GM18517 (cell line): ENCODE data around the gene AMY1B.
"Not testable (repeated sequence)": the region's sequence is repeated elsewhere in the genome, so short reads cannot be mapped to it uniquely, and the experiment has no call there.

Experiments
- ATAC-seq: cut with Tn5 transposase; IDR thresholded peaks from one replicate; pipeline ENCODE4 v1.9.1; 2021; ENCODE audit warnings: mild to moderate bottlenecking, moderate library complexity; ENCODE audit not compliant: unreplicated experiment

AMY1B gene

DNA sequence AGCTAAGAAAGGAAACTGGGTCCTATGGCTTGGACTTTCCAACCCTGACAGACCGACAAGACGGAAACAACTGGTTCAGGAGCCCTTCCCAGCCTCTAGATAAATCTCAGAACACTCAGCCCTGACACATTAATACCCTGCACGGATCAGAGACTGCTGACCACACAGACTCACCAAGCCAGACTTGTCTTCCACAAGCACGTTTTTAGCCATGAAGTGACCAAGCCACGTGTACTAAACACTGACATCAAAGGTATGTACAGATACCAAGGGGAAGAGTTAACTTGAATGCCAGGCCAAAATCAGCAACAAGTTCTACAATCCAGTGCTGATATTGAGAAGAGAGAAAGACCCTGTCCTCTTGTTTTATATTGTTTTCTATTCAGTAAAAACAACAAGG, at the start of gene AMY1B:
Gene AMY1B, minus strand, starts transcription at position 101 of the 400 bp plus-strand sequence. CDS start 571 bp downstream, outside the sequence.
- ATAC-seq = not testable (repeated sequence)

- not testable (repeated sequence) for ATAC-seq
Observed at GRCh38 chr1:103745040-103745439, 49.0 kb upstream of the AMY1B start.

GRCh38 chr1:103744449-103744848, 48.4 kb upstream of the AMY1B start:
- ATAC-seq = not testable (repeated sequence)

DNA sequence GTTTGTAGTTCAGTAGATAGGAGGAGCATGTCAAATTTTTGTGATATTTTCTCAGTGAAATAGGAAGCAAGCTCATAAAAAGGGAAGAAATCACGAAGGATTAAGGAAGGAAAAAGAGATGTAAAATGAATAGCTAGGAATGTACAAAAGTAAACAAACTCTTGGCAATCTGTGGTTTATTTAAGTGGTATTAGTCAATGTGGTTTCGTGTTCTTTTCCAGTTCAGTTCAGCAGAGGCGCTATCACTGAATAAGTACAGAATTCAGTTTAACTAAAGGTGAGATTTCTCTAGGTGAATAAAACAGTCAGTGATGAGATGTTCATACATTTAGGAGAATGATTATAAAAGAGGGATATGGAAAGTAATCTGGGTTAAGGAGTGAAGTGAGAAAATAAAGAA, 42.0 kb upstream of the AMY1B start:
- ATAC-seq = not testable (repeated sequence)

GRCh38 chr1:103735334-103735733, 39.3 kb upstream of the AMY1B start:
- ATAC-seq = not testable (repeated sequence)

DNA sequence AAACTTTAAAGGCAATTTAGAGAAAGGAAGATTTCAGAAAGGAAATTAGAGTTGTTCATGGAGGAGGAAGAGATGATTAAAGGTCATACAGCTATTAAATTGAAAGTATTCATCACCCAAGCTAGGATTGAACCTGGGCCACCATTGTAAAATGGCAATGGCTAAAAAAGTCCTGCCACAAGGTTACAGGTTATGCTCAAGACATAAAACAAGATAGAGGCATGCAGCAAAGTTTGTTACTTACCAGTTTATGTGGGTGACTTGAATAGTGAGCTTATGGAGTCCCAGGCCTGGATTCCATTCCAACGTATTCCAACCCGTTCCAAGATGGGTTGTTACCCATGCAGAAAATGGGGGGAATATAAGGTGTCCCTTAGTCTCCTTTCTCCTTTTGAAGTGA, 25.5 kb upstream of the AMY1B start:
- ATAC-seq = not testable (repeated sequence)

- not testable (repeated sequence) for ATAC-seq
Observed at GRCh38 chr1:103717404-103717803, 21.4 kb upstream of the AMY1B start.

DNA sequence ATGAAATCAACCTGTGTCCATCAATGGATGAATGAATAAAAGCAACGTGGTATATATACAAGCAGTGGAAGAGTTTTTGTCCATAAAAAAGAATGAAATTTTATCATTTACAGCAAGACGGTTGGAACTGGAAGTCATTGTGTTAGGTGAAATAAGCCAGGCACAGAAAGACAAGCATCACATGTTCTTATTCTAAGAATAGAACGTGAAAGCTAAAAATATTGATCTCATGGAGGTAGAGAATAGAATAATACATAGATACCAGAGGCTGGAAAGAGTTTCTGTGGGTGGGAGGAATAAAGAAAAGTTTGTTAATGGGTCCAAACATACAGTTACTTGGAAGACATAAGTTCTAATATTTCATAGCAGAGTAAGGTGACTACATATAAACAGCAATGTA, 14.4 kb upstream of the AMY1B start:
- not testable (repeated sequence) for ATAC-seq

DNA sequence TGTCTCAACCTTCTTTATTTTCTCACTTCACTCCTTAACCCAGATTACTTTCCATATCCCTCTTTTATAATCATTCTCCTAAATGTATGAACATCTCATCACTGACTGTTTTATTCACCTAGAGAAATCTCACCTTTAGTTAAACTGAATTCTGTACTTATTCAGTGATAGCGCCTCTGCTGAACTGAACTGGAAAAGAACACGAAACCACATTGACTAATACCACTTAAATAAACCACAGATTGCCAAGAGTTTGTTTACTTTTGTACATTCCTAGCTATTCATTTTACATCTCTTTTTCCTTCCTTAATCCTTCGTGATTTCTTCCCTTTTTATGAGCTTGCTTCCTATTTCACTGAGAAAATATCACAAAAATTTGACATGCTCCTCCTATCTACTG, 11.7 kb upstream of the AMY1B start:
- not testable (repeated sequence) for ATAC-seq

GRCh38 chr1:103701256-103701655, 5.2 kb upstream of the AMY1B start:
- not testable (repeated sequence) for ATAC-seq

- ATAC-seq = not testable (repeated sequence)
Observed at GRCh38 chr1:103700669-103701068, 4.7 kb upstream of the AMY1B start.

DNA sequence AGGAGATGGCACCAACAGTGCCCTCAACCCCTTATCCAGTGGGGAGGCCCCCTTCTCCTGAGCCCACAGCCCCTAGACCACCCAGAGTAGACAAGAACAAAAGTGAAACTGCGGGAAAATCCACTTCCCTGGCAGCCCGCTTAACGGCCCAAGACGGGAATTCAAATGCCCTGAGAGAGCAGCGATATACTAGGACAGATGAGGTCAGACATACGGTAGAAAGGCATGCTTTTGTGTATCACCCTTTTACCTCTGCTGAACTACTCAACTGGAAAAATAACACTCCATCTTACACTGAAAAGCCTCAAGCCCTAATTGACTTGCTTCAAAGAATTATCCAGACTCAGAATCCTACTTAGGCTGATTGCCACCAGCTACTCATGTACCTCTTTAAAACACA, 1.4 kb upstream of the AMY1B start:
- not testable (repeated sequence) for ATAC-seq

GRCh38 chr1:103676335-103676734, 19.7 kb downstream of the AMY1B start:
- not testable (repeated sequence) for ATAC-seq

DNA sequence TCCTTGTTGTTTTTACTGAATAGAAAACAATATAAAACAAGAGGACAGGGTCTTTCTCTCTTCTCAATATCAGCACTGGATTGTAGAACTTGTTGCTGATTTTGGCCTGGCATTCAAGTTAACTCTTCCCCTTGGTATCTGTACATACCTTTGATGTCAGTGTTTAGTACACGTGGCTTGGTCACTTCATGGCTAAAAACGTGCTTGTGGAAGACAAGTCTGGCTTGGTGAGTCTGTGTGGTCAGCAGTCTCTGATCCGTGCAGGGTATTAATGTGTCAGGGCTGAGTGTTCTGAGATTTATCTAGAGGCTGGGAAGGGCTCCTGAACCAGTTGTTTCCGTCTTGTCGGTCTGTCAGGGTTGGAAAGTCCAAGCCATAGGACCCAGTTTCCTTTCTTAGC, 40.5 kb downstream of the AMY1B start, which contains the start of gene AMY1A:
Gene AMY1A, plus strand, starts transcription at position 301 of the 400 bp plus-strand sequence. CDS start 571 bp downstream, outside the sequence.
- ATAC-seq = not testable (repeated sequence)

DNA sequence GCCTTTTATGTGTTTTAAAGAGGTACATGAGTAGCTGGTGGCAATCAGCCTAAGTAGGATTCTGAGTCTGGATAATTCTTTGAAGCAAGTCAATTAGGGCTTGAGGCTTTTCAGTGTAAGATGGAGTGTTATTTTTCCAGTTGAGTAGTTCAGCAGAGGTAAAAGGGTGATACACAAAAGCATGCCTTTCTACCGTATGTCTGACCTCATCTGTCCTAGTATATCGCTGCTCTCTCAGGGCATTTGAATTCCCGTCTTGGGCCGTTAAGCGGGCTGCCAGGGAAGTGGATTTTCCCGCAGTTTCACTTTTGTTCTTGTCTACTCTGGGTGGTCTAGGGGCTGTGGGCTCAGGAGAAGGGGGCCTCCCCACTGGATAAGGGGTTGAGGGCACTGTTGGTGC, 41.9 kb downstream of the AMY1B start:
- ATAC-seq = not testable (repeated sequence)

GRCh38 chr1:103650889-103651288, 45.1 kb downstream of the AMY1B start:
- not testable (repeated sequence) for ATAC-seq

DNA sequence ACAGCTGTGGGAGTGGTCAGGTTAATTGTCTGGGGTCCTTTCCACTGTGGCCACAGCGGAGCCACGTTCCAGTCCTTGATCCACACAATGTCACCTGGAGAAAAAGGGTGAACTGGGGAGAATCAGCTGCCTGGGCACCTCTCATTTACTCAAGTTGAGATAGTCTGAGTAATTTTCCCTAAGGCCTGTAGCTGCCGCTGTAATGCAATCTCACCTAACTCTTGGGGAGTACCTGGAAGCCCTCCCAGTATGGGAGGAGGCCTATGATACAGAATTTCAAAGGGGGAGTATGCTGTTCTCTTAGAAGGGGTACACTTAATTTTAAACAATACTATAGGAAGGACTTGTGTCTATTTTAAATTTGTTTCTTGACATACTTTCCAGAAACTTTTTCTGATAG, 45.7 kb downstream of the AMY1B start:
- ATAC-seq = not testable (repeated sequence)

DNA sequence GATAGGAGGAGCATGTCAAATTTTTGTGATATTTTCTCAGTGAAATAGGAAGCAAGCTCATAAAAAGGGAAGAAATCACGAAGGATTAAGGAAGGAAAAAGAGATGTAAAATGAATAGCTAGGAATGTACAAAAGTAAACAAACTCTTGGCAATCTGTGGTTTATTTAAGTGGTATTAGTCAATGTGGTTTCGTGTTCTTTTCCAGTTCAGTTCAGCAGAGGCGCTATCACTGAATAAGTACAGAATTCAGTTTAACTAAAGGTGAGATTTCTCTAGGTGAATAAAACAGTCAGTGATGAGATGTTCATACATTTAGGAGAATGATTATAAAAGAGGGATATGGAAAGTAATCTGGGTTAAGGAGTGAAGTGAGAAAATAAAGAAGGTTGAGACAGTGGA, 52.1 kb downstream of the AMY1B start:
- ATAC-seq = not testable (repeated sequence)

DNA sequence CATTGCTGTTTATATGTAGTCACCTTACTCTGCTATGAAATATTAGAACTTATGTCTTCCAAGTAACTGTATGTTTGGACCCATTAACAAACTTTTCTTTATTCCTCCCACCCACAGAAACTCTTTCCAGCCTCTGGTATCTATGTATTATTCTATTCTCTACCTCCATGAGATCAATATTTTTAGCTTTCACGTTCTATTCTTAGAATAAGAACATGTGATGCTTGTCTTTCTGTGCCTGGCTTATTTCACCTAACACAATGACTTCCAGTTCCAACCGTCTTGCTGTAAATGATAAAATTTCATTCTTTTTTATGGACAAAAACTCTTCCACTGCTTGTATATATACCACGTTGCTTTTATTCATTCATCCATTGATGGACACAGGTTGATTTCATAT, 54.8 kb downstream of the AMY1B start:
- ATAC-seq = not testable (repeated sequence)
